NT2/D1 (cell line): ENCODE measurements around the gene FKBP14.

Experiments used
- SUZ12 ChIP-seq: IDR thresholded peaks from 2 replicates; pipeline ENCODE4 v1.6.1; 2011; ENCODE audit not compliant: insufficient read length, insufficient read depth; ENCODE audit errors: extremely low read depth
- YY1 ChIP-seq: IDR thresholded peaks from 2 replicates; pipeline ENCODE4 v1.6.1; 2011; ENCODE audit not compliant: insufficient read length, insufficient read depth
- ZNF274 ChIP-seq: IDR thresholded peaks from 2 replicates; pipeline ENCODE4 v1.6.1; 2011; ENCODE audit warnings: mild to moderate bottlenecking, low read depth, low read length

DNA sequence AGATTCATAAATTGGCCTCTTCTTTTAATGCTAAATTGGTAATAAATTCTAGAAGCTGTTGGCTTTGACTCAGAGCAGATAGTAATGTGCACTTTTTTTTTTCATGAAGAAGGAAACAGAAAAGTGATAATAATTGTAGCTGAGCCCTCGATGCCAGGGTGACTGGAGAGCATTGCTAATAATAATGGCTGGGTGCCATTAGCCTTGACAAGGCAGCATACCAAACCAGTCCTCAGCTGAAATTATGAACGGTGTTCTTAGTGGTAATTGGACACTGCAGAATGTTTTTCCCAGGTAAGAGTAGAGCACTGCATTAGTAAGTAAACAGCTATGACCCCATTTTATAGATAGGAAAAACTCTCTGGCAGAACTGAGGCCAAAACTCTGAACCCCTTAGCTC is 20.6 kb upstream of the FKBP14 start:
- no peak for TF ChIP-seq ZNF274
- no peak for TF ChIP-seq YY1
- TF ChIP-seq SUZ12: no peak
